Endodermal cell (in vitro differentiated cells): ENCODE data around the gene ADGRE3. TPM values are rescaled to one million over a fixed set of nuclear protein-coding genes. Genes with fewer than 3 reads are reported as not detected.

Experiments used
- DNase-seq: peaks from one replicate; pipeline ENCODE4 v3.0.0-alpha.2; 2017
- H3K27ac ChIP-seq: 2 replicates; pipeline ENCODE4 v1.5.1; 2013; ENCODE audit warnings: mild to moderate bottlenecking, low read depth, low read length, moderate library complexity
- H3K27me3 ChIP-seq: 2 replicates; pipeline ENCODE4 v1.6.1; 2013; ENCODE audit warnings: mild to moderate bottlenecking, low read length, moderate library complexity; ENCODE audit not compliant: insufficient read depth, control insufficient read depth, poor library complexity, severe bottlenecking
- H3K36me3 ChIP-seq: 2 replicates; pipeline ENCODE4 v1.7.0; 2013; ENCODE audit warnings: mild to moderate bottlenecking, low read length, moderate library complexity; ENCODE audit not compliant: control insufficient read depth, insufficient read depth
- H3K4me1 ChIP-seq: one replicate; pipeline ENCODE4 v1.7.0; 2013; ENCODE audit warnings: low read length; ENCODE audit not compliant: control insufficient read depth, insufficient read depth
- H3K4me3 ChIP-seq: 2 replicates; pipeline ENCODE4 v1.5.1; 2013; ENCODE audit warnings: mild to moderate bottlenecking, low read length, moderate library complexity
- H3K9ac ChIP-seq: 2 replicates; pipeline ENCODE4 v1.6.1; 2013; ENCODE audit warnings: mild to moderate bottlenecking, low read length, moderate library complexity; ENCODE audit not compliant: poor library complexity, severe bottlenecking; ENCODE audit errors: extremely low read depth
- H3K9me3 ChIP-seq: 2 replicates; pipeline ENCODE4 v1.6.1; 2013; ENCODE audit warnings: mild to moderate bottlenecking, low read length, moderate library complexity; ENCODE audit not compliant: control insufficient read depth
- H3K27ac Mint-ChIP-seq: 2 replicates; pipeline ENCODE4 v1.8.0; 2020; ENCODE audit warnings: mixed read lengths
- H3K27me3 Mint-ChIP-seq: 2 replicates; pipeline ENCODE4 v1.8.0; 2021; ENCODE audit warnings: mild to moderate bottlenecking, mixed read lengths; ENCODE audit not compliant: insufficient read depth
- H3K36me3 Mint-ChIP-seq: 2 replicates; pipeline ENCODE4 v1.8.0; 2020; ENCODE audit warnings: low read depth, mixed read lengths
- H3K4me1 Mint-ChIP-seq: 2 replicates; pipeline ENCODE4 v1.8.0; 2020; ENCODE audit warnings: mixed read lengths
- H3K4me3 Mint-ChIP-seq: 2 replicates; pipeline ENCODE4 v1.8.0; 2020; ENCODE audit warnings: mild to moderate bottlenecking, moderate library complexity, mixed read lengths
- H3K9me3 Mint-ChIP-seq: 2 replicates; pipeline ENCODE4 v1.8.0; 2020; ENCODE audit warnings: mild to moderate bottlenecking, mixed read lengths
- CTCF ChIP-seq: fragments of 200-600 bp; sonication (generic); conservative IDR thresholded peaks from 2 replicates; pipeline ENCODE4 v1.5.0; 2021; ENCODE audit warnings: antibody characterized with exemption, mild to moderate bottlenecking
- WGBS, 2 experiments: methylation state at CpG; one replicate each; pipeline versions ENCODE4 v1.1.5 to v1.1.7; 2013; ENCODE audit warnings: missing lambda C conversion rate in 2 of 2, mixed read lengths in 1 of 2; ENCODE audit not compliant: insufficient coverage in 1 of 2, insufficient read length in 1 of 2; 5-methylcytosine and 5-hydroxymethylcytosine counted together
- total RNA-seq, 2 donors: library from RNA; stranded (reverse); fragmentation: NEBNext Ultra II Directional in 1 of 2; extraction: Animal tissue kit (Norgen Biotek cat#: 25700) in 1 of 2; gene quantifications; 2 replicates in 1 of 2; 3 replicates in 1 of 2; pipeline ENCODE4 v1.2.1, GENCODE V29; 2021

ADGRE3 gene
- total RNA-seq, 2 donors from 2014 or later = not detected

- 38 to 58% methylated on average over 2 to 3 of the region's 3 CpGs for WGBS, 2 experiments
- peaks cover 80% of the 10 kb centered on the region for H3K9me3 Mint-ChIP-seq
- peaks cover 35% of the 10 kb centered on the region for H3K9me3 ChIP-seq
Observed at GRCh38 chr19:14669940-14670339, 4.7 kb downstream of the ADGRE3 start.

GRCh38 chr19:14661372-14661924 lies 13.2 kb downstream of the ADGRE3 start:
- H3K9me3 Mint-ChIP-seq = peaks cover 70% of the 10 kb centered on the region
- H3K4me3 ChIP-seq = no peak overlapping the region
- no peak overlapping the region for H3K27ac ChIP-seq
- no peaks in the 10 kb centered on the region for H3K36me3 ChIP-seq
- no peaks in the 10 kb centered on the region for H3K27me3 ChIP-seq
- no peaks in the 10 kb centered on the region for H3K4me1 Mint-ChIP-seq
- peaks cover 9% of the 10 kb centered on the region for H3K9me3 ChIP-seq
- H3K27me3 Mint-ChIP-seq = peaks cover 2% of the 10 kb centered on the region
- no peak overlapping the region for H3K9ac ChIP-seq
- H3K4me1 ChIP-seq = no peaks in the 10 kb centered on the region
- no peak overlapping the region for H3K4me3 Mint-ChIP-seq
- TF ChIP-seq CTCF = no peak
- no peak for DNase-seq
- WGBS, 2 experiments = 81 to 85% methylated on average over 10 to 12 of the region's 12 CpGs
- no peaks in the 10 kb centered on the region for H3K36me3 Mint-ChIP-seq
- no peak overlapping the region for H3K27ac Mint-ChIP-seq

More at GRCh38 chr19:14669940-14670339, 4.7 kb downstream of the ADGRE3 start:
- H3K9ac ChIP-seq = no peak overlapping the region
- DNase-seq = no peak
- Mint-ChIP-seq H3K4me3 (no peak overlapping the region), H3K27ac (no peak overlapping the region), H3K4me1 (no peaks in the 10 kb centered on the region), H3K27me3 (peaks cover 3% of the 10 kb centered on the region), H3K36me3 (no peaks in the 10 kb centered on the region)
- TF ChIP-seq CTCF = no peak
- no peaks in the 10 kb centered on the region for H3K4me1 ChIP-seq
- H3K27me3 ChIP-seq = no peaks in the 10 kb centered on the region
- H3K36me3 ChIP-seq = no peaks in the 10 kb centered on the region
- H3K27ac ChIP-seq = no peak overlapping the region
- no peak overlapping the region for H3K4me3 ChIP-seq

- Histone ChIP-seq H3K27ac (no peak overlapping the region), H3K36me3 (no peaks in the 10 kb centered on the region), H3K9ac (no peak overlapping the region), H3K9me3 (peaks cover 12% of the 10 kb centered on the region), H3K27me3 (no peaks in the 10 kb centered on the region), H3K4me1 (no peaks in the 10 kb centered on the region), H3K4me3 (no peak overlapping the region)
- Mint-ChIP-seq H3K27ac (no peak overlapping the region), H3K36me3 (no peaks in the 10 kb centered on the region), H3K9me3 (peaks cover 77% of the 10 kb centered on the region), H3K27me3 (peaks cover 2% of the 10 kb centered on the region), H3K4me1 (no peaks in the 10 kb centered on the region), H3K4me3 (no peak overlapping the region)
- no peak for DNase-seq
- no peak for TF ChIP-seq CTCF
- WGBS, 2 experiments = 68 to 69% methylated on average over 4 to 6 of the region's 6 CpGs
Observed at GRCh38 chr19:14659874-14660489, 14.7 kb downstream of the ADGRE3 start.
